GM21447 (cell line): ENCODE measurements around the gene ZNF606.

Source experiments
- ATAC-seq: cut with Tn5 transposase; IDR thresholded peaks from one replicate; pipeline ENCODE4 v1.9.1; 2021; ENCODE audit not compliant: unreplicated experiment

Gene ZNF606

DNA sequence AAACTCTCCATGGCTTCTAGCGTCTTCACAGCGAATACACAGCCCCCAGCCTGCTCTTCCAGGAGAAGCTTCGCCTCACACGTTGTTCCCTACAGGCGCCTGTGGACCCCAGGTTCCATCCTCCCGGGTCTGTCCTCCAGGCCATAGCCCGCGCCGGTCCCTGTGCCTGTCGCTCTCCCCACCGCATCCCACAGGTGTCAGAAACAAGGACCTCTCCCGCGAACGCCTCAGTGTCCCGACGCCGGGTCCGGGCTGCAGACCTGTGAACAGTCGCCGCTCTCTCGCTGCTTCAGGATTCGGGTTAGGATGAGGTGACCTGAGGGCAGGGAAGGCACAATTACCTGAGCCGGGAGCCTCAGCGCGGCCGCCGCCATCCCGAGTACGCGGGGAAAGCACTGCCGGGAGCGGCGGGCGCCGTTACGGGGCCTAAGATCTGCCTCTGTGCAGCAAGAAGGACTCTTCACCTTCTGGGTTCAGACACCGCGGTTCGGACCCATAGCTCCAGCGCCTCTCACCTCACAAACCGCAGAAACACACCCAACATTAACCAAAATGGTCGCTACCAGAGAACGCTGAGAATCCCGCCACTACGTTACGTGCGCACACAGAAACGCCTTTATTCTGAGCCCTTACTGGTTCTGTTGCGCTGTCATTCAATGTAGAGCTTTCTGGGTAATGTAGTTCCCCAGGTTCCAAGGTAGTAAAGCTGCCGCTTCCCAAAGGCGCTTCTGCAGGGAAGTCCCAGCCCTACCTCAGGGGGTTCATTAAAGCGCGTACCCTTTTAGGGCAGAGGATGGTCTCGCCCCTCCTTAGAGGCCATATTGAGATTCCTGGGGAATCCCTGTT is 67.6 kb downstream of the ZNF606 start, which contains the start of gene ZNF418:
Gene ZNF418 (minus strand): TSS at position 583 of the 846 bp plus-strand sequence. CDS start 1,580 bp downstream, outside the sequence.
- ATAC-seq: no peak

- ATAC-seq: no peak
These were observed 75.0 kb downstream of the ZNF606 start for GRCh38 chr19:57927587-57927986.
